ENCODE data around the gene WDR59. TPM values are rescaled to one million over a fixed set of nuclear protein-coding genes. Genes with fewer than 3 reads are reported as not detected.

WDR59 gene
- total RNA-seq, 2 donors from 2014 or later: 46.5 to 48.3 TPM

DNA sequence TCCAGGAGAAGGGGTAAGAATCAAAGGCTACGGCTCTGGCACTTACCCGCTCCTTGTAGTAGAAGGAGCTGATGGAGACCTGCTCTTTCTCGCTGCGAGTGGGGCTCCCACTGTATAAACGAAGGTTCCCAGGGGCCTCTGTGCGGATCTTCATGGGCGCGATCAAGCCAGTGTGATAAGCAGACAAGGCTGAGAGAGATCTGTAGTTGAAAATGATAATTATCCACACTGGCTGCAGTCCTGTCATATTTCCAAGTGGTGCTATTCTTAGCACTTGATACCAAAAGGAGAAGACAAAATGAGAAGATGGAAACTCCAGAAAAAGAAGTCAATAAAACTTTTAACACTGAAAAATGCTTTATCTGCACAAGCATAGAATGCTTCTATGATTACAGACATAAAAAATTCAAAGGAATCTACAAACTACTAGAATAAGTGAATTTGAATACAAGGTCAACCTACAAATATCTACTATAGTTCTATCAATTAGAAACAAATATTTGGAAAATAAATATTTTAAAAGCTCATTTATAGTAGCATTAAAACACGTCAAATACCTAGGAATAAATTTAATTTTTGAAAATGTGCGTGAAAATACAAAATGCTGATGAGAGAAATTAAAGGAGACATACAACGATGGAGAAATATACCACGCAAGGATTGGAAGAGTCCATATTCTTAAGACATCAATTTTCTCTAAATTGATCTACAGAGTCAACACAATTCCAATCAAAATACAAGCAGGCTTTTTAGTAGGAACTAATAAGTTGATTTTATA lies 80.8 kb downstream of the WDR59 start:
- Histone ChIP-seq H3K4me1 (no peaks in the 10 kb centered on the region), H3K36me3 (peaks cover 4% of the 10 kb centered on the region), H3K27me3 (no peaks in the 10 kb centered on the region), H3K9me3 (no peaks in the 10 kb centered on the region), H3K27ac (no peak overlapping the region), H3K4me3 (no peak overlapping the region), H3K9ac (ENCODE audit: low read depth in 2 of 2, low read length in 2 of 2) (no peak overlapping the region)
- intact Hi-C loops (cut with DNase I): no loop called here
- TF ChIP-seq CTCF (IDR thresholded peaks at IDR 0.05): no peak
- no peak for DNase-seq

DNA sequence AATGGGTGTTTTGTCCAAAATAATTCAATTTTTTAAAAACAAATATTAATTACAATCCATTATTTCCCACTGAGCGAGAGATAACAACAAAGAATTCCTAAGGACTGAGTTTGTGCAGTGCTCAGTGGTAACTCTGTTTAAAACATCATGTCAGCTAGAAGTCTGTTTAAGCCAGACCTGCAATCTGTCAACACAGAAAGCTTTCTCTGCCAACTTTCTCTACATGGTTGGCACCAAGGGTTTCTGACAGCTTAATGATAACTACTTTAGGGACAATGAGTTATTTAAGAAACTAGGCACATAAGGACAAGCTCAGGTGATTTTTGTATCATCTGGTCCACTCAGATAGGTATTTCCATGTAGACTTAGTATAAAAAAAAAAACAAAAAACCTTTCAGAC lies 81.8 kb downstream of the WDR59 start:
- Histone ChIP-seq H3K4me1 (no peaks in the 10 kb centered on the region), H3K36me3 (peaks cover 3% of the 10 kb centered on the region), H3K9me3 (no peaks in the 10 kb centered on the region), H3K27me3 (no peaks in the 10 kb centered on the region), H3K4me3 (no peak overlapping the region), H3K27ac (no peak overlapping the region), H3K9ac (ENCODE audit: low read depth in 2 of 2, low read length in 2 of 2) (no peak overlapping the region)
- no peak for DNase-seq
- intact Hi-C loops (cut with DNase I): no loop called here
- TF ChIP-seq CTCF (IDR thresholded peaks at IDR 0.05): no peak

DNA sequence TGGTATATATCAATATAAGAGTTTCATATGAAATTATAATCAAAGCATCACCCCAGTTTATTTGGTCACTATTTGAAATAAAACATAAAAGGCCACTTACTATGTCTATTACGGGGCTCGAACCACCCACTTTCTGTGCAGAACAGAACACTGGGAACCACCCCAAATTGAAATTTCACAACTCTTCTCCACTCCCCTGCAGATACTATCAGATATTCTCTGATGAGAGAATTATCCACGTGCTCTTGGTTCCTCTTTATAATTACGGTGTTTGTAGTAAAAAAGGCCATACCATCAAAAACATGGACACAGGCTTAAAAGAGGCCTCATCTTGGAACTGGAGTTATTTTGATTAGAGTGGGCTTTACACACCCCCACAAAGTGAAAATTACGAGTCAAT lies 82.8 kb downstream of the WDR59 start:
- Histone ChIP-seq H3K4me1 (no peaks in the 10 kb centered on the region), H3K27ac (no peak overlapping the region), H3K9me3 (no peaks in the 10 kb centered on the region), H3K4me3 (no peak overlapping the region), H3K27me3 (no peaks in the 10 kb centered on the region), H3K9ac (ENCODE audit: low read depth in 2 of 2, low read length in 2 of 2) (no peak overlapping the region), H3K36me3 (no peaks in the 10 kb centered on the region)
- intact Hi-C loops (cut with DNase I): no loop called here
- DNase-seq: no peak
- TF ChIP-seq CTCF (IDR thresholded peaks at IDR 0.05): no peak

DNA sequence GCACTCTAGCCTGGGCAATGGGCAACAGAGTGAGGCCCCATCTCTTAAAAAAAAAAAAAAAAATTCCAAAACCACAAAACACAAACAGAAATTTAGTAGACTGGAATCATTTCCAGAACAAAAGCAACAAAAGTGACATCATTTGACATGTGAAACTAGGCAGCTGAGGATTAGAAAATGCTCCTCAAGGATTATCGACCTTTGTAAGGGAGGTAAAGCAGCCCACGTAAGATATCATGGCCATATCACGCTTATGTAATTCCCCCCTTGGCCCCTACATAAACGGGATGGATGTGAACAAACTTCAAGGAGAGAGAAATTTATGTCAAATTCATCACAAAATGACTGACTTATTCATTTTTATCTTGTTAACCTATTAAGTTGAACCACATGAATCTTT lies 83.3 kb downstream of the WDR59 start:
- H3K4me3 ChIP-seq: no peak overlapping the region
- intact Hi-C loops (cut with DNase I): no loop called here
- no peaks in the 10 kb centered on the region for H3K36me3 ChIP-seq
- no peak for DNase-seq
- no peak overlapping the region for H3K9ac ChIP-seq (ENCODE audit: low read depth in 2 of 2, low read length in 2 of 2)
- no peak for TF ChIP-seq CTCF (IDR thresholded peaks at IDR 0.05)
- H3K4me1 ChIP-seq: no peaks in the 10 kb centered on the region
- H3K27me3 ChIP-seq: no peaks in the 10 kb centered on the region
- H3K9me3 ChIP-seq: no peaks in the 10 kb centered on the region
- no peak overlapping the region for H3K27ac ChIP-seq

DNA sequence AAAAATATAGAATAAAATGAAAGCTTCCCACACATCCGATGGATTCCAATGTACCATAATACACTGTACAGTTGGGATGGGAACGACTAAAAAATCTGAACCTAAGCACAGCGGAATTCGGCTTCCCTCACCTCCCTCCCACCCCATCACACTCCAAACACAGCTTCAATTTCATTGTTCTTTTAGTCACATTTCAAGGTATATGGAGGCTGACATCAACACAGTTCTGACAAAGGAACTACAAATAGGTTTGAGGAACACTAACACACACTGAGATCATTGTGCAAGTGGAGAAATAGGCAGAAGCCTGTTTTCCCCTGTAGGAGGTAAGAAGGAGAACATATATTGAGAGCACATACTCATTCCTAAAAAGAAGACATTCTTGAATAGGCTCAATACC lies 85.1 kb downstream of the WDR59 start:
- intact Hi-C loops (cut with DNase I): no loop called here
- Histone ChIP-seq H3K9ac (ENCODE audit: low read depth in 2 of 2, low read length in 2 of 2) (no peak overlapping the region), H3K27me3 (no peaks in the 10 kb centered on the region), H3K9me3 (no peaks in the 10 kb centered on the region), H3K4me1 (no peaks in the 10 kb centered on the region), H3K4me3 (no peak overlapping the region), H3K36me3 (no peaks in the 10 kb centered on the region), H3K27ac (no peak overlapping the region)
- no peak for DNase-seq
- no peak for TF ChIP-seq CTCF (IDR thresholded peaks at IDR 0.05)
